Measurements from ENCODE around the gene YY1.

Gene YY1

GRCh38 chr14:100330007-100330344 lies 91.0 kb downstream of the YY1 start:
- Histone ChIP-seq H3F3A (ENCODE audit: insufficient read depth, low read length) (no peaks in the 10 kb centered on the region), H3K36me3 (ENCODE audit: insufficient read depth, low read length) (no peaks in the 10 kb centered on the region; the same call in 1 of the 2 replicates), H2AFZ (ENCODE audit: low read length) (no peak overlapping the region), H4K20me1 (ENCODE audit: insufficient read depth, low read length) (no peaks in the 10 kb centered on the region), H3K4me3 (ENCODE audit: low read depth, low read length, poor library complexity, severe bottlenecking) (no peak overlapping the region), H3K27ac (ENCODE audit: low read depth, low read length, poor library complexity, severe bottlenecking) (no peak overlapping the region), H3K9me2 (ENCODE audit: low read depth, low read length) (no peaks in the 10 kb centered on the region), H3K9ac (ENCODE audit: low read length) (no peak overlapping the region), H3K4me1 (ENCODE audit: insufficient read depth, low read length, severe bottlenecking) (no peaks in the 10 kb centered on the region), H3K4me2 (ENCODE audit: low read length) (no peak overlapping the region), H3K79me2 (ENCODE audit: insufficient read depth, low read length) (no peaks in the 10 kb centered on the region), H3K27me3 (ENCODE audit: insufficient read depth, low read length) (peaks cover 12% of the 10 kb centered on the region), H3K9me3 (ENCODE audit: low read length) (no peaks in the 10 kb centered on the region)
- TF ChIP-seq EZH2 (IDR thresholded peaks at IDR 0.05; ENCODE audit: borderline replicate concordance, low read length) (no peak), CTCF (IDR thresholded peaks at IDR 0.05; ENCODE audit: low read length) (no peak)

GRCh38 chr14:100330388-100330931 lies 91.5 kb downstream of the YY1 start:
- H3F3A ChIP-seq (ENCODE audit: insufficient read depth, low read length) = no peaks in the 10 kb centered on the region
- no peak overlapping the region for H2AFZ ChIP-seq (ENCODE audit: low read length)
- no peak overlapping the region for H3K4me2 ChIP-seq (ENCODE audit: low read length)
- no peak overlapping the region for H3K27ac ChIP-seq (ENCODE audit: low read depth, low read length, poor library complexity, severe bottlenecking)
- H3K9ac ChIP-seq (ENCODE audit: low read length) = no peak overlapping the region
- H3K36me3 ChIP-seq (ENCODE audit: insufficient read depth, low read length) = no peaks in the 10 kb centered on the region; the same call in 1 of the 2 replicates
- no peaks in the 10 kb centered on the region for H3K79me2 ChIP-seq (ENCODE audit: insufficient read depth, low read length)
- H4K20me1 ChIP-seq (ENCODE audit: insufficient read depth, low read length) = no peaks in the 10 kb centered on the region
- H3K4me1 ChIP-seq (ENCODE audit: insufficient read depth, low read length, severe bottlenecking) = no peaks in the 10 kb centered on the region
- no peak overlapping the region for H3K4me3 ChIP-seq (ENCODE audit: low read depth, low read length, poor library complexity, severe bottlenecking)
- TF ChIP-seq EZH2 (IDR thresholded peaks at IDR 0.05; ENCODE audit: borderline replicate concordance, low read length) = no peak
- no peaks in the 10 kb centered on the region for H3K9me3 ChIP-seq (ENCODE audit: low read length)
- peaks cover 12% of the 10 kb centered on the region for H3K27me3 ChIP-seq (ENCODE audit: insufficient read depth, low read length)
- no peaks in the 10 kb centered on the region for H3K9me2 ChIP-seq (ENCODE audit: low read depth, low read length)

- no peaks in the 10 kb centered on the region for H3K4me1 ChIP-seq (ENCODE audit: insufficient read depth, low read length, severe bottlenecking)
Measured at GRCh38 chr14:100332071-100332639, 93.2 kb downstream of the YY1 start.

More at GRCh38 chr14:100332071-100332639, 93.2 kb downstream of the YY1 start:
- no peaks in the 10 kb centered on the region; the same call in 1 of the 2 replicates for H3K36me3 ChIP-seq (ENCODE audit: insufficient read depth, low read length)
- no peaks in the 10 kb centered on the region for H3K79me2 ChIP-seq (ENCODE audit: insufficient read depth, low read length)
- TF ChIP-seq EZH2 (IDR thresholded peaks at IDR 0.05; ENCODE audit: borderline replicate concordance, low read length) (no peak), CTCF (IDR thresholded peaks at IDR 0.05; ENCODE audit: low read length) (no peak)
- no peaks in the 10 kb centered on the region for H3K9me2 ChIP-seq (ENCODE audit: low read depth, low read length)
- H4K20me1 ChIP-seq (ENCODE audit: insufficient read depth, low read length) = no peaks in the 10 kb centered on the region
- H3K4me3 ChIP-seq (ENCODE audit: low read depth, low read length, poor library complexity, severe bottlenecking) = no peak overlapping the region
- peaks cover 5% of the 10 kb centered on the region; the same call in 1 of the 2 replicates for H3K27me3 ChIP-seq (ENCODE audit: insufficient read depth, low read length)
- no peak overlapping the region for H3K27ac ChIP-seq (ENCODE audit: low read depth, low read length, poor library complexity, severe bottlenecking)
- no peak overlapping the region for H3K9ac ChIP-seq (ENCODE audit: low read length)
- H3K9me3 ChIP-seq (ENCODE audit: low read length) = no peaks in the 10 kb centered on the region
- H2AFZ ChIP-seq (ENCODE audit: low read length) = no peak overlapping the region
- H3K4me2 ChIP-seq (ENCODE audit: low read length) = no peak overlapping the region
- no peaks in the 10 kb centered on the region for H3F3A ChIP-seq (ENCODE audit: insufficient read depth, low read length)
